GM18858 (cell line): ENCODE results near the gene FRMPD1.

ENCODE experiments used
- ATAC-seq: cut with Tn5 transposase; IDR thresholded peaks from one replicate; pipeline ENCODE4 v1.9.1; 2021; ENCODE audit not compliant: unreplicated experiment

Gene FRMPD1

GRCh38 chr9:37769995-37770394 is 119.2 kb downstream of the FRMPD1 start:
- ATAC-seq, result no peak

GRCh38 chr9:37775216-37775919 is 124.6 kb downstream of the FRMPD1 start:
- ATAC-seq, result no peak

- ATAC-seq, result no peak
Measured at GRCh38 chr9:37776328-37776727, 125.6 kb downstream of the FRMPD1 start.

- ATAC-seq, result no peak
Measured at GRCh38 chr9:37778534-37778933, 127.8 kb downstream of the FRMPD1 start.

GRCh38 chr9:37784291-37784615 is 133.5 kb downstream of the FRMPD1 start:
- ATAC-seq, result no peak

GRCh38 chr9:37784616-37785483 is 134.1 kb downstream of the FRMPD1 start, which contains the start of gene EXOSC3:
Gene EXOSC3 (minus strand): TSS chr9:37785064. CDS start chr9:37785044, 20 bp downstream.
- ATAC-seq, result peak; percentile 84

GRCh38 chr9:37787059-37787458 is 136.3 kb downstream of the FRMPD1 start:
- no peak for ATAC-seq

- no peak for ATAC-seq
Measured at GRCh38 chr9:37788332-37788731, 137.6 kb downstream of the FRMPD1 start.

- no peak for ATAC-seq
Measured at GRCh38 chr9:37790096-37790495, 139.3 kb downstream of the FRMPD1 start.

GRCh38 chr9:37792122-37792521 is 141.4 kb downstream of the FRMPD1 start:
- no peak for ATAC-seq

GRCh38 chr9:37796232-37796631 is 145.5 kb downstream of the FRMPD1 start:
- no peak for ATAC-seq
